MCF 10A (cell line): ENCODE data around the gene FOLR3. TPM values are rescaled to one million over a fixed set of nuclear protein-coding genes. Genes with fewer than 3 reads are reported as not detected.
"Not testable (repeated sequence)": the region's sequence is repeated elsewhere in the genome, so short reads cannot be mapped to it uniquely, and the experiment has no call there.

Source experiments
- BruUV-seq: library from RNA; stranded (reverse); fragments of 400-500 nt; replicated peaks from 2 replicates; lab custom pipeline; 2021; lab: Mats Ljungman, UMichigan
- CTCF ChIA-PET: fragments of 300-600 bp; sonication (Branson Sonifier 250); formaldehyde crosslinking; extraction: SDS; loops from one replicate; lab custom pipeline; 2021; ENCODE audit warnings: antibody characterized with exemption, inconsistent platforms; lab: Yijun Ruan, JAX
- POLR2A ChIA-PET: fragments of 300-600, 350-650 bp; sonication (Branson Sonifier 250); formaldehyde crosslinking; extraction: SDS; loops from one replicate; lab custom pipeline; 2020; ENCODE audit warnings: antibody characterized with exemption, inconsistent platforms; lab: Yijun Ruan, JAX
- DNase-seq: peaks from one replicate; pipeline ENCODE4 v3.0.0-alpha.2; 2018; ENCODE audit not compliant: unreplicated experiment
- H3K27ac Mint-ChIP-seq: one replicate; pipeline ENCODE4 v1.8.0; 2022; ENCODE audit warnings: mild to moderate bottlenecking, low read depth, mixed read lengths; ENCODE audit not compliant: unreplicated experiment
- H3K27me3 Mint-ChIP-seq: one replicate; pipeline ENCODE4 v1.8.0; 2022; ENCODE audit warnings: mixed read lengths; ENCODE audit not compliant: insufficient read depth, unreplicated experiment
- H3K36me3 Mint-ChIP-seq: one replicate; pipeline ENCODE4 v1.8.0; 2022; ENCODE audit warnings: mild to moderate bottlenecking, moderate library complexity, mixed read lengths; ENCODE audit not compliant: insufficient read depth, unreplicated experiment
- H3K4me1 Mint-ChIP-seq: one replicate; pipeline ENCODE4 v1.8.0; 2022; ENCODE audit warnings: mixed read lengths; ENCODE audit not compliant: insufficient read depth, unreplicated experiment
- H3K4me3 Mint-ChIP-seq: one replicate; pipeline ENCODE4 v1.8.0; 2022; ENCODE audit warnings: mild to moderate bottlenecking, moderate library complexity, mixed read lengths; ENCODE audit not compliant: unreplicated experiment
- H3K9me3 Mint-ChIP-seq: one replicate; pipeline ENCODE4 v1.8.0; 2022; ENCODE audit warnings: mixed read lengths; ENCODE audit not compliant: unreplicated experiment
- intact Hi-C: fragments of 100-400 bp; cut with micrococcal nuclease; formaldehyde crosslinking; loops from 2 replicates; pipeline ENCODE4 v1.14.1; 2022
- total RNA-seq: library from RNA; stranded (reverse); gene quantifications from 2 replicates; pipeline ENCODE4 v1.2.3, GENCODE V29; 2022
- TF ChIP-seq, protein P1 (sequence below): fragments of 200-600 bp; IDR thresholded peaks from one replicate; pipeline ENCODE4 v1.8.0; 2022; ENCODE audit warnings: antibody characterized with exemption, mild to moderate bottlenecking; ENCODE audit not compliant: unreplicated experiment

The FOLR3 gene
- total RNA-seq, 1 experiment from 2014 or later: 2.0 TPM

DNA sequence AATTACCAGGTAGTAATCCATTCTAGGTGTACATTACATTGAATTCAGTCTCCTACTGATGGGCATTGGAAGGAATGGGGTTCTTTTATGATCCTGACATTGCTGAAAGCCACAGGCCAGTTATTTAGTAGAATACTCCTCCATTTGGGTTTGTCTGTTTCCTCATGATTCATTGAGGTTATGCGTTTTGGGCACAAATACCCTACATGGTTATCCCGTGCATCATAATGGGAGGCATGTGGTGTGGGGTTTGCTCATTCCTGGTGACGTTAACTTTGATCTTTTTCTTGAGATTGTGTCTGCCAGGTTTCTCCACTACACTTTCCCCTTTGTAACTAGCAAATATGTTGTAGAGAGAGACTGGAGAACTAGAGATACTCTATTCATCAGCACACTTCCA is 5.5 kb downstream of the FOLR3 start:
- peak overlapping the region; percentile 29 for H3K4me3 Mint-ChIP-seq
- peaks cover 30% of the 10 kb centered on the region for H3K4me1 Mint-ChIP-seq
- H3K9me3 Mint-ChIP-seq: no peaks in the 10 kb centered on the region
- TF ChIP-seq, protein P1, sequence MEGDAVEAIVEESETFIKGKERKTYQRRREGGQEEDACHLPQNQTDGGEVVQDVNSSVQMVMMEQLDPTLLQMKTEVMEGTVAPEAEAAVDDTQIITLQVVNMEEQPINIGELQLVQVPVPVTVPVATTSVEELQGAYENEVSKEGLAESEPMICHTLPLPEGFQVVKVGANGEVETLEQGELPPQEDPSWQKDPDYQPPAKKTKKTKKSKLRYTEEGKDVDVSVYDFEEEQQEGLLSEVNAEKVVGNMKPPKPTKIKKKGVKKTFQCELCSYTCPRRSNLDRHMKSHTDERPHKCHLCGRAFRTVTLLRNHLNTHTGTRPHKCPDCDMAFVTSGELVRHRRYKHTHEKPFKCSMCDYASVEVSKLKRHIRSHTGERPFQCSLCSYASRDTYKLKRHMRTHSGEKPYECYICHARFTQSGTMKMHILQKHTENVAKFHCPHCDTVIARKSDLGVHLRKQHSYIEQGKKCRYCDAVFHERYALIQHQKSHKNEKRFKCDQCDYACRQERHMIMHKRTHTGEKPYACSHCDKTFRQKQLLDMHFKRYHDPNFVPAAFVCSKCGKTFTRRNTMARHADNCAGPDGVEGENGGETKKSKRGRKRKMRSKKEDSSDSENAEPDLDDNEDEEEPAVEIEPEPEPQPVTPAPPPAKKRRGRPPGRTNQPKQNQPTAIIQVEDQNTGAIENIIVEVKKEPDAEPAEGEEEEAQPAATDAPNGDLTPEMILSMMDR: no peak
- H3K36me3 Mint-ChIP-seq: no peaks in the 10 kb centered on the region
- DNase-seq: peak; percentile 61
- intact Hi-C loops: loop anchor here (1.0 kb wide), 1 partner anchor 29 kb away; the partner anchor contains the start of gene ANAPC15
- H3K27me3 Mint-ChIP-seq: no peaks in the 10 kb centered on the region
- POLR2A ChIA-PET: interaction anchor here (0.6 to 6.7 kb wide), 21 partner anchors 9 to 110 kb away, joined by 3 to 100 read pairs (median 4); partner anchors contain the start of genes ANAPC15, INPPL1 and LAMTOR1
- CTCF ChIA-PET: interaction anchor here (0.6 to 2.3 kb wide), 8 partner anchors 28 to 304 kb away, joined by 3 to 17 read pairs (median 6); partner anchors contain the start of gene ANAPC15
- no TSS peak for BruUV-seq
- peak overlapping the region; percentile 87 for H3K27ac Mint-ChIP-seq

DNA sequence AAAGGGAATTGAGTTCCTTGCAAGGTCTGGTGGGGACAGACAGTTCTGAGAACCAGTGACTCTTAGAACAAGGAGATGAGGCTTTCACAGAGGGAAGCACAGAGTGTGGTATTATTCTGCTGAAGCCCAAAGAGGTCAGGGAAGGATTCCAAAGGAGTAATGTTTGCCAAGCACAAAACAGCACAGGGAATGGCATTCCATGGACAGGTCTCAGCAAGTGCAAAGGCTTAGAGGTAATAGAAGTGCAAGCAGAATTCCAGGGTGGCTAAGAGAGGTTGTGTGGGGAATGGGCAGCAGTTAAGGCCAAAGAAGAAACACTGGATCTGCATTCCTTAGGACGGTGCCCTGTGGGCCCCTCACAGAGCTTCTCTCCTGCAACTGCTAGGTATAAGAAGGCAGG is 6.6 kb downstream of the FOLR3 start:
- DNase-seq: peak; percentile 65
- H3K27me3 Mint-ChIP-seq, intact Hi-C loops, H3K36me3 Mint-ChIP-seq, H3K9me3 Mint-ChIP-seq, BruUV-seq: not testable (repeated sequence)
- Mint-ChIP-seq H3K27ac (peak overlapping the region; percentile 37), H3K4me3 (peak overlapping the region; percentile 29), H3K4me1 (peaks cover 30% of the 10 kb centered on the region)
- ChIA-PET POLR2A (interaction anchor here (0.6 to 6.7 kb wide), 8 partner anchors 17 to 102 kb away, joined by 3 to 100 read pairs (median 30); partner anchors contain the start of genes ANAPC15 and LAMTOR1), CTCF (interaction anchor here (1.1 to 5.5 kb wide), 5 partner anchors 14 to 117 kb away, joined by 4 to 111 read pairs (median 7); partner anchors contain the start of gene ANAPC15)

DNA sequence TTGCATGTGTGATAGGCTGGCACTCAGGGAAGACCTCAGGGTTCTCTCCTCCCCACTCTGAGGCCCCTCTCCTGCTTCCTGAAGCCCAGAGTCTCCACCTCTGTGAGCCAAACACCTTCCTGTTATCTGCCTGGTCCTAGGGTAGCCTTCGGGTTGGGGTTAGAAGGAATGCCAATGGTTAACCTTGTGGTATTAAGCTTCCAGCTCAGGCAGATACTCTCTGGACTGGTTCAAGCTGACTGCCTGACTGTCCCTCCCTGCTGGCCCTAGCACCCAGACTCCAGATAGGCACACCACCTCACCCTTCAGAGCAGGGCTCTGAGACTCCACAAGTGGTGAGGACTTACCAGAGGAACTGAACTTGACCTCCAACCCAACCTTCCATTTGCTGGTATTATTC is 7.0 kb downstream of the FOLR3 start:
- Mint-ChIP-seq H3K4me1 (peaks cover 30% of the 10 kb centered on the region), H3K4me3 (peak overlapping the region; percentile 29)
- H3K27ac Mint-ChIP-seq, H3K36me3 Mint-ChIP-seq, BruUV-seq, H3K27me3 Mint-ChIP-seq, H3K9me3 Mint-ChIP-seq, intact Hi-C loops, DNase-seq: not testable (repeated sequence)
- ChIA-PET POLR2A (interaction anchor here (0.6 to 6.7 kb wide), 7 partner anchors 17 to 102 kb away, joined by 3 to 100 read pairs (median 39); partner anchors contain the start of genes ANAPC15 and LAMTOR1), CTCF (interaction anchor here (1.1 to 5.5 kb wide), 6 partner anchors 13 to 165 kb away, joined by 4 to 111 read pairs (median 24); partner anchors contain the start of gene ANAPC15)

DNA sequence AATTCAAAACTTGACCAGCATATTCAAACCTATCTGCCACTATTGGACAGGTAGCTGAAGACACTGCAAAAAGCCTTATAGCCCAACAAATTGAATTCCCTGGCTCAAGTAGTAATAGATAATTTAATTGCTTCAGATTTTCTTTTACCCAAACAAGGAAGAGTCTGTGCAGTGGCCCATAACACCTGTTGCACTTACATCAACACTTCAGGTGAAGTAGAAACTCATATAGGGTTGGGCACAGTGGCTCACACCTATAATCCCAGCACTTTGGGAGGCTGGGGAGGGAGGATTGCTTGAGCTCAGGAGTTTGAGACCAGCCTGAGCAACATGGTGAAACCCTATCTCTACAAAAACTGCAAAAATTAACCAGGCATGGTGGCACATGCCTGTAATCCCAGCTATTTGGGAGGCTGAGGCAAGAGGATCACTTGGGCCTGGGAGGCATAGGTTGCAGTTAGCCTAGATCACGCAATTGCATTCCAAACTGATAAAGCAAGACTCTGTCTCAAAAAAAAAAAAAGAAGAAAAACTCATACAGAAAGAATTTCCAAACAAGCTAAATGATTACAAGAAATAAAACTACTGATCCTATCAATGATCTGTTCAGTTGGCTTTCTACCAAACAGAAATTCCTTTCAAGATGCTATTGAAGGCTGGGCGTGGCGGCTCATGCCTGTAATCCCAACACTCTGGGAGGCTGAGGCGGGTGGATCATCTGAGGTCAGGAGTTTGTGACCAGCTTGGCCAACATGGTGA is 9.5 kb downstream of the FOLR3 start:
- Mint-ChIP-seq H3K4me3 (no peak overlapping the region), H3K27ac (peak overlapping the region; percentile 9), H3K36me3 (no peaks in the 10 kb centered on the region), H3K4me1 (peaks cover 26% of the 10 kb centered on the region), H3K9me3 (no peaks in the 10 kb centered on the region), H3K27me3 (no peaks in the 10 kb centered on the region)
- intact Hi-C loops: loop anchor here (1.0 to 2.0 kb wide), 3 partner anchors 36 to 120 kb away; partner anchors contain the start of gene LAMTOR1
- no TSS peak for BruUV-seq
- ChIA-PET CTCF (interaction anchor here (0.6 to 5.5 kb wide), 33 partner anchors 11 to 155 kb away, joined by 3 to 111 read pairs (median 7); partner anchors contain the start of gene ANAPC15), POLR2A (interaction anchor here (0.6 to 6.7 kb wide), 28 partner anchors 9 to 148 kb away, joined by 3 to 100 read pairs (median 6); partner anchors contain the start of genes ANAPC15, LAMTOR1 and NUMA1)
- TF ChIP-seq, protein P1: no peak
- DNase-seq: peak; percentile 43
